Epidermal melanocyte (primary cell): ENCODE data around the gene PLEKHS1.

Experiments used
- DNase-seq: peaks from one replicate; pipeline ENCODE4 v3.0.0; 2011; ENCODE audit warnings: low spot score; ENCODE audit not compliant: insufficient read length

Gene PLEKHS1

DNA sequence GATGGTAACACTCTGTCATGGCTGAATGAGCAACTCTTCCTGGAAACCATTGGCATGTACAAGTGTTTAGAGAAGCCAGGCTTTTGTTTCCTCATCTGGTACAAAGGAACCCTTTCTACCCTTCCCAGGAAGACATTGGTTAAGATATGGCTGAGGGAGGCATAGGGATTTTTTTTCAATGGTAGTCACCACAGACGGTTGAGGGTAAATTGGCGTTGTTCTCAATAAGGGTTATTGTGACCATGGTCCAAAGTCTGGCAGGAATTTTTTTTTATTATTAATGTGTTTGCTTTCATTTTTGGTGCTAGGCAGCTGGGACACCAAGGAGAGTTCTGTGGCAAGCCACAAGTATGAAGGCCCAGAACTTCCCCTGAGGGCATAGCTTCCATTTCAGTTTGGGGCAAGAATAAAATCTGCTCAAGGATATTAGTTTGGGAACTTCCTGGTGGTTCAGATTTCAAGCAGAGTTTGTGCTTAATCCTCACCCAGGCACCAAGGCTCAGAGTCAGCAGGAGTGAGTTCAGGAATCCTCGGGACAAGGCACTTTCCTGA, at the start of gene PLEKHS1:
PLEKHS1 (plus strand) TSS at position 502 of the 552 bp plus-strand sequence. CDS start 3,596 bp downstream, outside the sequence.
- peak; percentile 28 for DNase-seq

- no peak for DNase-seq
These were observed 46.7 kb upstream of the PLEKHS1 start for GRCh38 chr10:113704637-113705343.

GRCh38 chr10:113705344-113705652, 46.2 kb upstream of the PLEKHS1 start:
- DNase-seq: no peak

DNA sequence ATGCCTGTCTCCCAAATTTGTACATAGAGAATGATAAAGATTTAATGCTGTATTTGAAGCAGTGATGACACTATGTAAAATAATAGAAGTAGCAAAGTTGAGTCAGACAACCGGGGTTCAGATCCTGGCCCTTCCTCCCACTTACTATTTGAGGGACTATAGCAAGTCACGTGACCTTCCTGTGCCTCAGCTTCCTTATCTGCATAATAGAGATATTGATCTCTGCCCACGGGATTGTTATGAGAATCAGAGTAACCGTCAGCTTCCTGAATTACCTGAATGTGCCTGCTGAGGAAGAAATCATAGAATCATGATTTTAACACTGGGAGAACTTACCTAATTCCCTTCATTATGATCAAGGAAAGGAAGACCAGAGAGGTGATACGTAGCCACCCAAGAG, 44.9 kb upstream of the PLEKHS1 start:
- DNase-seq: no peak

DNA sequence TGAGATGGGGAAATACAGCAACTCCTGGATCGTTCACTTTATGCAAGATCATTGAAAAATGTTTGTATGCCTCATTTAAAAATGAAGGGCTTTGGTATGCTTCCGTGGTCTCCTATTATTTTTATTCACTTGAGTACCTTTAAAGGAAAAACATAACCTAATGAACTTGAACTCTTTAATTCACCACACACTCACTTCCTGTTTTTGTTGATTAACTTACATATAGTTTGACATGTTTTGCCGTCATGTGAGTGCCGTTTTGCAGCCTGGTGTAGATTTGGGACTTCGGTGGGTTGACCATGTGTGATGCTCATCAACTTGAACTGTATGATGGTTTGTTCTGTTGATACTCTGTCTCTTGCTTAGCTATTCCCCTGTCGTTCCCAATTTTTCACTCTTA, 42.8 kb upstream of the PLEKHS1 start:
- no peak for DNase-seq

- no peak for DNase-seq
These were observed 42.2 kb upstream of the PLEKHS1 start for GRCh38 chr10:113709221-113709838.

- DNase-seq: no peak
These were observed 40.3 kb upstream of the PLEKHS1 start for GRCh38 chr10:113711142-113711541.

DNA sequence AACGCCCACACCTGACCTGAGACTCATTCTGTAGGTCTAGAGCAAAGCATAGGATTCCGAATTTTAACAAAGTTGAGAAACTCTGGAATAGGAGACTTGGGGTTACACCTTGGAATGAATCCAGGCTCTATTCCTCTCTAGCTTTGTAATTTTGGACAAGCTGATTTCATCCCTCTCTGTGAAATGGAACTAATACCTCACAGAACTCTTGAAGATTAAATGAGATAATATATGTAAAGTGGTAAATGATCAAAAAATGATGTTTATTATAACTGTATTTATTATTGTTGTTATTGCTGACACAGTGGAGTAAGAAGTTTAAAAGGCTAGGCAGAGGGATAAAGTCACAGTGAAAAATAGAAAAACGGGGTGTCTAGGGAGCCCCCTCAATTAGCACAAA, 39.5 kb upstream of the PLEKHS1 start:
- no peak for DNase-seq

DNA sequence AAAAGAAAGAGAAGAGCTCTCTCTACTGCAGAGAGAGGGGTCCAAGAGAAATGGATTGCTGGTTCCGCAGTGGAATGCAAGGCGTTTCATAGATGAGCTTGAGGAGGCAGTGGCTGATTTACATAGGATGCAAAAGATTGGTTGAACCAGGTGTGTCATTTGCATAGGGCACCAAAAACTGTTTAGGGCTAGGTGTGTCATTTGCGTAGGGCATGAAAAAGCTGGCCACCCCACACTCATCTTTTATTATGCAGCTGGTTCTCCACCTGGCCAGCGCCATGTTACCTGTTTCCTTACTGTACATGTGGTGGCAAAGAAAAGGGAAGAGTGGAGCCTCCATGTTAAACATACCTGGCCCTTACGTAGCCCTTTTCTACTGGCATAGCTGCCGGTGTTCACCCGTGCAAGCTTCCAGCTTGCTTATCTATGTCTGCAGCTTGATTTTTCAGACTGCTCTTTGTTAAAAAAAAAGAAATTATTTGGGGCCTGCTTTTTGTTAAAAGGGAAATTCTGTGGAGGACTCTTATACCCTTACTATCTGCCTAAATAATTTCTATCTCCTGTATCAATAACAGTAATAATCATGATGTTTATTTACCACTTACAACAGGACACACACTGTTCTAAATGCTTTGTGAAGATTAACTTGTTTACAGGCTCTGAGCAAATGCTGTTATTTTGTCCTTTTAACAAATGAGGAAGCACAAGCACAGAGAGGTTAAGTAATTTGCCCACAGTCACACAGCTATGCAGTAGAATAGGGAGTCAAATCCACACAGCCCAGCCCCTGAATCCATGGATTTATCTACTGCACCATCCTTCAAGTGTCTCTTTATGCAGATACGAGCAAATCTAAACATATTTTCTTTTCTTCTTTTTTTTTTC, 38.5 kb upstream of the PLEKHS1 start:
- no peak for DNase-seq

GRCh38 chr10:113713640-113713982, 37.9 kb upstream of the PLEKHS1 start:
- no peak for DNase-seq

DNA sequence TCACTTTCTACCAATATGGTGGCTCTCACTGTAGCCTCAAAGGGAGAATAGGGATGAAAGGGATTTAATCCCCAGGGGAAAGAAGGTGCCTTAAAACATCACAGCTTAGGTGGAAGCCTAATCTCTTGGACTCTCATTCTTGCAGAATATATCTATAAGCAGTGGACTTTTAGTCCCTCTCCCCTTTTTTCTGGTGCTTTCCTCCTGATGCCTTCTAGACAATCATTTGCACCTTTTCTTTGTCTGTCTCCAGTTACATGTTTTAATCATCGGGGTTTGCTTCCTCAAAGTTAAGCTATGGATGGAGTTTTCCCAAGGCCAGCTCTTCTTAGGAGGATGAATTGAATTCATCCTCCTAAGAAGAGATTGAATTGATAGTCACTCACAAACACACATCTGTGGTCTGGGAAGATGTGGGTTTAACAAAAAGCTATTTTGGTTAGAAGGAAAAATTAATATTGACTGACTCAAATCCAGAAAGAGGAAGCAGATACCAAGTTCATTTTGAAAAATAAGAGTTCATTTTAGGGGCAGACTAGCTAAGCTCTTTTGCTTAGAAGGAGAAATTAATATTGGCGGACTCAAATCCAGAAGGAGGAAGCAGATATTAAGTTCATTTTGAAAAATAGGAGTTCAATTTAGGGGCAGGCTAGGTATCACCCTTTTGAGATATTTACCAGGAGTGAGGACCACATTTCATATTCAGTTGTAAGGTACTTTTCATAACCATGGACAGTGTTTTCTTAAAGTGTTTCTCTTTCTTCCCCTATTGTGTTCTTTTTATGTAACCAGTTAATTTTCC, 35.2 kb upstream of the PLEKHS1 start:
- DNase-seq: no peak

- DNase-seq: no peak
These were observed 32.3 kb upstream of the PLEKHS1 start for GRCh38 chr10:113718969-113719822.

DNA sequence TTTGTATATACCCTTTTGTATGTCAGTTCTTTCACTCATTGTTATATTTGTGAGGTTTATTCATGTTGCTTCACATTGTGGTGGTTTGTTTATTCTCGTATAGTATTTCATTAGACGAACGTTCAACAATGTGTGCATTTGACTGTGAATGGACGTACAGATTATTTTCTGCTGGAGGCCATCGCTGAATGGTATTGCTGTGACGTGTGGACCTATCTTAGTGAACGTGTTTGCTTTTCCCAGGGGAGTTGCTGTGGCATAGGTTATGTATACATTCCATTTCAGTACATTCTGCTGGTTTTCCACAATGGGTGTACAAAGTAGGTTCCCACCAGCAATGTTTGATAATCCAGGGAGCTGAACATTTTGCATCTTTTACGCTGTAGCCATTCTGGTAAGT, 31.1 kb upstream of the PLEKHS1 start:
- no peak for DNase-seq

DNA sequence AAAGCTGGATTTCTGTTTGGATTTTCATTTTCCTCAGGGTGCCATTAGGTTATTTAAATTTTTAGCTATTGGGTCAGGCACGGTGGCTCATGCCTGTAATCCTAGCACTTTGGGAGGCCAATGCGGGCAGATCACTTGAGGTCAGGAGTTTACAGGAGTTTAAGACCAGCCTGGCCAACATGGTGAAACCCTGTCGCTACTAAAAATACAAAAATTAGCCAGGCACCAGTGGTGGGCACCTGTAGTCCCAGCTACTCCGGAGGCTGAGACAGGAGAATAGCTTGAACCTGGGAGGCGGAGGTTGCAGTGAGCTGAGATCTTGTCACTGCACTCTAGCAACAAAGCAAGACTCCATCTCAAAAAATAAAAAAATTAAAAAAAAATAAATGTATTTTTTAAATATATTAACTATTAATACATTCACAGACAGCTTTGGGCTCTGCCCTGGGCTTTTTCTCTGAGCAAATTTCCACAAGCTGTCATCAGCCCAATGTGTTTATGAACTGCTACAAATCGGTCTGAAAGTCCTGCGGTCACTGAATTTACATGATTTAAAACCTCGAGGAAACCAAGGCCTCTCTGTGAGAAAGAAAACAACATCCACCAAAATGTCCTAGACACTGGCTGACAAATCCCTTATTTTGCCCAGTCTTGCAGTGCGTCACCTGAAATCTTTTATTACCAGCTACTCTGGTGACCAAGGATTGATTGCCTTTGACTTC, 19.2 kb upstream of the PLEKHS1 start:
- DNase-seq: no peak

- DNase-seq: no peak
These were observed 18.5 kb upstream of the PLEKHS1 start for GRCh38 chr10:113732966-113733365.

DNA sequence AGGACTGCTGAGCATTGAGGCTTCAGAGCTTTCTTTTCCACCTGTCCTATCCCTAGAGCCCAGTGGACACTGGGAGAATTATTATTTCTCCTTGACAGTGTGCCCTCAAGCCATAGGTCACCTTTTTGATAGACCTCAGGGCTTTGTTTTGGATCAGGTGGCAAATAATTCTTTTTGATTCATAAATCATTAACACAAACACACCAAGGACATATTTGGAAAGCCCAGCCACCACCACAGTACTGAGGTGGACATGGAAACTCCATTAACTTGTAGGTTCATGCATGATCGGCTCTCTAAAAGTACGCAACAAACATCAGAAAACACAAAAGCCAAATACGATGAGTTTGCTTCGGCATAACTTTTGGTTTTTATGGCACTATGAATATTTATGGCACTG, 17.8 kb upstream of the PLEKHS1 start:
- DNase-seq: no peak

DNA sequence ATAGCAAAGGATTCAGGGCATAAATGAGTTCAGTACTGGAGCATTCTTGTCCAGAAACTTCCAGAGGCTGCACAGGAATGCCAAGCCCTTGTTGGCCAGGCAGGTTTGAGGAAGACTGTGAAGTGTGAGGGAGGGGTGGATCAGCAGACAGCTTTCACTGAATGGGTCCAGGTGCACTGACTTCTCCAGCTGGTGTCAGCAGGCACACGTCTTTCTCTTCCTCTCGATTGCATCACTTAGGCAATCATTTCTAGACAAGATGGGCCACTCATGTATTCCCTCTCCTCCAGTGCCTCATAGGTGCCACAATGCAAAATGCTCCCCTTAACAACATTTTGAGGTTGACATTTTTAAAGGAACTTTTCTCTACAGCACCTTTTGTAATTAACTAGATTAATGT, 15.6 kb upstream of the PLEKHS1 start:
- DNase-seq: no peak

DNA sequence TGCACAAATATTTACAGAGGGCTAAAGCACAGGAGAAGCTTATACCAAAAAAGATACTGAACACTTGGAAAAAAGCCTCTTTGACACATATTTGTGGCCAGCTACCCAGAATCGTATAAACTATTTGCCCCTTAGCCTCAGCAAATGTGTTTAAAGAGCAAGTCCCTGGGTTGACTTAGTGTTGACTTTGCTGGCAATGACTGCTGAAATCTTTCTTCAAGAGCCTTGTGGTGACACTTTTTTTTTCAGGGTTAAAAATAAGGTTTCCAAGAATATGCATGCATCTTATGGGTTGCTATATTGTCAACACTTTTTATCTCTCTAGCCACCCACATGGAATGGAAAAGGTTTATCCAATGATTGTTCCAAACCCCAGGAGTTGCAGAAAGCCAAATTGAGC, 14.9 kb upstream of the PLEKHS1 start:
- DNase-seq: no peak

DNA sequence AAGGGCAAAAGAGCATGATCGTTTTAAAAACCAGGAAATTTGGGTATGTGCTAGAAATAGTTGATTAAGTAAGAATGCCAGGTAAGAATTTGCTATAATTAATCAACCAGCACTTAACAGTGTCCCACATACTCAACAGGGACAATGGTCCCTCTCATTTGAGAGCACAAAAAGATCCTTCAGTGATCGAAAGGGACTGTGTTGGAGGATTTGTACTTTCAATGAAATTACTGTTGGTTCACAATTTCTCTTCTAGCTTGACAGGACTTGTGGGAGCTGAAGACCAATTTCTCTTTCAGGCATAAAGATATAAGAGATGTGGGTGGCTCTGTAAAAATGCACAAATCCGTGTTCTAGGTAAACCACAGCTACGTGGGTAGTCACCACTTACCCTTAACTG, 12.5 kb upstream of the PLEKHS1 start:
- no peak for DNase-seq

- DNase-seq: no peak
These were observed 11.9 kb upstream of the PLEKHS1 start for GRCh38 chr10:113739577-113739976.
